ENCODE data around the gene PTPRN2.

DNA sequence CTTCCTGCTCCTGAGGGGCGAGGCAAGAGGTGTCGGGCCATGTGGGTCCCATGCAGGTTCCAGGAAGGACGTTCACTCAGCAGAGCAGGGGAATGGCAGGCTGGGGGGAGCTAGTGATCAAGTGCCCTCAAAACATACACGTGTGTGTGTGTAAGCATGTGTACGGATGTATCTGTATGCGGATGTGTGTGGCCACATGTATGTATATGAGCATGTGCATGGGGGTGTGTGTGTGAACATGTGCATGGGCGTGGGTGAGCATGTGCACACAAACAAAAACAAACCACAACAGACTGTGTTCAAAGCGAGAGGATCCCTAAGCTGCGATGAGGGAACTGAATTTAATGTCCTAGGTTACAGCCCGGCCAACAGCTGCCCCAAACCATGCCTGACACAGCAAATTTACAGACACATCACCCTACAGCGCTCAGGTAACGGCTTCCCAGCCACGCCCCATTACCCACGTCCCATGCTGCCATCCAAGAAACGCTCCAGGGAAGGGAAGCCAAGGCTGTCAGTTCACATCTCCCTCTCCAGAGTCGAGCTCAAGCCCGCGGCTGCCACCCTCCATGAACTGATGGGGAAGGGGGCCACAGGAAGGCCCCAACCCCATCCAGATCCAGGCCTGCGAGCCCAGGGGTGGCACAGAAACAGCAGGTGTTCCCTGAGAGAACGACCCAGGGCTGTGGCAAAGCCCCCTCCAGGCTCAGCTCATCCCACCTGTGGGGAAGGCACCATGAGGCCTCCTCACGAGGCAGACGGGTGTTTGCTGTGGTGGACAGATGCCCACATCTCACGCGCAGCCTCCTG is 56.6 kb downstream of the PTPRN2 start:
- no peak for TF ChIP-seq EZH2 (IDR thresholded peaks at IDR 0.05; ENCODE audit: low read depth)
- TF ChIP-seq CTCF (conservative IDR thresholded peaks at IDR 0.05) = no peak

All from PC-9 (cell line).